ENCODE results near the gene USP2.
A peak's percentile ranks its signal among the peaks of the same experiment; 100 is the strongest.

The USP2 gene

GRCh38 chr11:119376197-119376847, 5.2 kb downstream of the USP2 start:
- peak; percentile 27 to 68 for DNase-seq

- peak; percentile 73 to 85 for DNase-seq
These were observed 5.9 kb downstream of the USP2 start for GRCh38 chr11:119375337-119376196.

DNA sequence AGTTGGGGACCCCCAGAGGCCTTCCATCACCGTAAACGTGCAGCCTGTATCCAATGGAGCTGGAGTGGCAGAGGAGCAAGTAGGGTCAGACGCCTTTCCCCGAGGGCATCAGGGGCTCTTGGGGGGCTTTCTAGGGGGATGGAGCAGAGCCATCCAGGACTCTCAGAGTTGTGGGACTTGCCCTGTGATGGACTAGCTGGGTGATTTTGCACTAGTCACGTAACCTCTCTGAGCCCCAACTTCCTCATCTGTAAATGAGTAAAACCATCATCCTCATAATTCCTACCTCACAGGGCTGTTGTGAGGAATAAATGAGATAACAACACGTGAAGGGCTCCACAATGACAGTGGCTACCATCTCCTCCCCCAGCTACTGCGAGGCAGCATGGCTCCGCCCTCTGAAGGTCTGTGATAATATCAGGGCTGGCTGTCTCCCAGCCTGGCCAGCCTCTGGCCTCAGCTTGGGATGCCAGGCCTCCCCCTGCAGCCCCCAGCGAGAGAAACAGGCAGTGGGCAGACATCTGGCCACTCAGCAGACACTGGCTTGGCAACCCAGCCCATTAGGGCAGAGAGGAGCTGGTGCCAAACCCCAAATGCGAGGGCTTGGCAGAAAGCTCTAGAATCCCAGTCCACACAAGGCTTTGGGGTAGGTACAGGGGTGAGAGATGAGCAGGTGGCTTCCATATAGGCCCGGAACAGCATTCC, 6.7 kb downstream of the USP2 start:
- peak in 1 of 2 experiments; percentile 73 for DNase-seq

DNA sequence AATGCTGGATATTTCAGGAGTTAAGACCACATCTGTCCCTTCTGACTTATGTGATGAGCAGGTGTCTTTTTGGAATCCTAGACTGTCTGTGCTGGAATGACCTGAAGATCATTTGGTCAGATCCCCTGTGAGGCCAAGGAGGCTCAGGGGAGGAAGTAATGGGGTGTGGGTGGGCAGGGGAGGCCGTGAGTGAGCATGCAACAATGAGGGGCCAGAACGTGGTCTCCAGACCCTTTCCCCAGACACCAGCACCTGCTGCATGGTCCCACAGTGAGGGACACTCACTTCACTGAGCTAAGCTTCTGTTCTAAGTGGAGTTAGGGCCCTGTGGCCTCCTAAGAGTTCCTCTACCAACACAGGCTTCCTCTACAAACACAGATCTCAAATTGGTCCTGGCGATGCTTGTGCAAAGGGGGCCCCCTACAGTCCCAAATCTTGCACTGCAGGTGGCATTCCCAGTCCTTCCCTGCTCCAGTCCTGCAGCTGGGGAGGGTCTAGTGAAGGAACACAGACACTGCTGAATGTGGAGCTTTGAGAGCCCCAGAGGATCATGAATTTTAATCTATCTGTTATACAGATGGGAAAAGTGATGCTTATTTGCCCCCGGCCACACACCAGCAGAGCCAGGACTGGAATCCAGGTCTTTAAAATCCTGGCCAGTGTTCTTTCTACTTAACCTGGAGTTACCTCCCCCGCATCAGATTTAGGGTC, 7.4 kb downstream of the USP2 start:
- peak; percentile 76 to 85 for DNase-seq

- DNase-seq: no peak
These were observed 8.2 kb downstream of the USP2 start for GRCh38 chr11:119373059-119373920.

DNA sequence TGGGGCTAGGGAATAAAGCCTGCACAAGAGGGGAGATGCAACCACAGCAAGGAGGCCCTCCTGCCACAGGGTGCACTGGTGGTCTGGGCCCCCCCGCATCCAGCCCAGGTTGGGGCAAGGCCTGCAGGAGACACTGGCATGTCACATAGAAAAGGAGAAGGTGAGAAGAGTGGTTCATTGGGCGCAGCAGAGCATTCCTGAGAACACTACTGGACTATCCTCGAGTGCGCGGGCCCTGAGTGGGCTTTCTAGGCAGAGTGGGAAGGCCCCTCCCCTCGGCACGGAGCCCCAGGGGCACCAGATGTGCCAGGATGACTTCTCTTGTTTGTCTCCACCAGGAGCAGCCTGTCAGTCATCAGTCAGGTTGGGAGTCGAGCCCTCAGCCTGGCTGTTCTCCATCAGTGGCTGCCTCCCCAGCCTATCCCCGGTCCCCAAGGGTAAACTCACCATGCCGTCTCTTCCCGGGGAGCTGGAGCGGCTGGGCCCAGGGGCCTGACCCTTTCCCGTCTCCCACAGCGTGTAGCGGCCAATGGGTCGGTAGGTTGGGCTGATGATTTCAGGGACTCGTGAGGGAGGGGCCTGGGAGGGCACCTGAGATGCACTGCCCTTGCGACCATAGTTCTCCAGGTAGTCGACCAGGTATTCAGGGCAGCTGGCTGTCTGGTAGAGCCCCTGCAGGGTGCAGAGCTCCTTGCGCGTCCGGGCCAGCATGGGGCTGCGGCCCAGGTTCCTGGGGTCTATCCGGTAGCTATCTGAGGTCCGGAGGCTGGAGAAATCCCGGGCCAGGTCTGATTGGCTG, 9.0 kb downstream of the USP2 start:
- DNase-seq: peak in 1 of 2 experiments; percentile 24

- DNase-seq: peak; percentile 51 to 65
These were observed 9.7 kb downstream of the USP2 start for GRCh38 chr11:119371778-119372182.

GRCh38 chr11:119371067-119371601, 10.4 kb downstream of the USP2 start:
- DNase-seq: no peak

GRCh38 chr11:119370486-119371046, 10.9 kb downstream of the USP2 start:
- peak in 1 of 2 experiments; percentile 45 for DNase-seq

- peak in 1 of 2 experiments; percentile 58 for DNase-seq
These were observed 12.2 kb downstream of the USP2 start for GRCh38 chr11:119369132-119369925.

DNA sequence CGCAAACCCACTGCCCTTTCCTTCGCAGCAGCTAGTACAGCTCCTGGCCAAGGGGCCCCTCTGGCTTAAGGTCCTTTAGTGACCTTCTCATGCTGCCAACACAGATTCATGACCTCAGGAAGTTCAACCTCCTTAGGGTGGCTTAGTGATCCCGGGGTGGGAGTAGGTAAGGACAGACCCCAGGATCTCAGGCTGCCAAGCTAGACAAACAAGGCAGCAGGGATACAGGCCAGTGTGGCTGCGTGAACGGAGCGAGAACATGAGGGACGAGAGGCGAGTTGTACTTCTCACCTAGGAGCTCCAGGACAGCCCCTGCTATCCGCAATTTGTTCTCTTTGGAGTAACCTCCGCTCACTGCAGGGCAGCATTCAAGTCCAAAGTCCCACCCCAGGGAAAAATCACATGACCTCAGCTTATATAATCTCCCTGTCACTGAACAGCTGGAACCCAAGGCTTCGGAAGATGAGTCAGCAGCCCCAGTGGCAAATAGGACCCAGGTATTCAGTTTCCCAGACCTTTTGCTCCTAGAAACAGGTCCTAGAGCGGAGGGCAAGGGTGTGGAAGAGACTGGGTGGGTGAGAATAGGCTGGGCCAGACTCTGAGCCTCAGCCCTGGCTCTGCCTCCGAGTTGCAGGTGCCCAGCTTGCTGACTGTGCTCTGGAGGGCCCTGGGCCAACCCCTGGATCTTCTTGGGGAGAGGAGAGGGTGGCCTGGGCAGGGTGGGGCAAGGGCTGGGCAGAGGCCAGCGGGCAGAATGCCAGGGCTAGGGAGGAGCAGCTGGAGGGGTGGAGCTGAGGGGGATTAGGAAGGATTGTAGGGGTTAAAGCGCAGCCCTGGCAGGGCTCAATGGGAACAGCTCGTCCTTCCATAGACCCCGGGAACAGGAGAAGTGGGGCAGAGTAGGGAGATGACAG, 13.1 kb downstream of the USP2 start:
- peak; percentile 90 to 96 for DNase-seq

DNA sequence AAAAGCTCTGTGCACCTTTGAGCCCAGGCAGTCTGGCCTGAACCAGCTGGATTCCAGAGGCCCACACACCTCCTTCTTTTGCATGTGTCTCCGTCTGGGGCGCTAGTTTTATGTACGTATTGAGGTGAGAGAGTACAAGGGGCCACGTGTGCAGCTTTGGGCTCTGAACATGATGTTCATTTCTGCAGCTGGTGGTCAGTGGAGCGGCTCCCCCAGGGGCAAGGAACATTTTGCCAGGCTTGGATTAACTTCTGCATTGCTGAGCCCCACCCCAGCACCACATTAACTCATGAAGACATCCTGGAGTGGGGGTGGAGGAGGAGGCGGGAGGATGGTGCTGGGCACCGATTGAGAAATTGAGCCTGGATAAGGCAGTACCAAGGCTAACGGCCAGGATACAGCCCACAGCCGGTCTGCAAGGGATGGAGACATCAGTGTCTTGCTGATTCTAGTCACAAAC, 13.8 kb downstream of the USP2 start:
- no peak for DNase-seq

- peak in 1 of 2 experiments; percentile 39 for DNase-seq
These were observed 14.5 kb downstream of the USP2 start for GRCh38 chr11:119366690-119367620.

- DNase-seq: no peak
These were observed 16.4 kb downstream of the USP2 start for GRCh38 chr11:119365071-119365591.

DNA sequence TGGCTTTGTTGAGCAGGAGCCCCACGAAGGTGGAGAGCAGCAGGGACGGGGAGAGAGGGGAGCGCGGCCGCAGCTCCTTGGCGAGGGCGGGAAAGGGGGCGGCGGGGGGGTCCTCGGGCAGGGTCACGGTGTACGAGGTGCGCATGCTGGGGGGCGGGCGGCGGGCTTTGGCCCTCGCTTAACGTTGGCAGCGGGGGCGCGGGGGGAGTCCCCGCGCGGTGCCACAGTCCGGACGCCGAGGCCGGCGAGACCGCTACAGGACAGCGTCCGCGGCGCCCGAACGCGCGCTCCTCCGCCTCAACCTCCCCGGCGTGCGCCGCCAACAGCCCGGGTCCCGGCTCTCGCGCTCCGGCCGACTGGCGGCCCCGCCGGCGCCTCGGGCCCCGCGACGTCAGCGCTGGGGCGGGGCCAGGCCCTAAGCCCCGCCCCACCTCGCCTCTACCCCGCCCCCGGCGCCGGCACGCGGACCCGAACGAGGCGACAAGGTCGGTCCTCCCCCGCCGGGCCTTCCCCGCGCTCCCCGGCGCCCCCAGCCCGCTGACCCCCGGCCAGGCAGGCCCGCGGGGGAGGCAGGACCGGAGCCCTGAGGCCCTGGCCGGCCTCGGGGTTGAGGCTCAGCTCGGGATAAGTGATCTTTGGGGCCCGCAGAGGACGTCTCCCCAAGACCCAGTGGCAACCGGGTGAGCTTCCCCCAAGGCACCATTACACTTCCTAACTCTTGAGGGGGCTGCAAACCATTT, 17.5 kb downstream of the USP2 start:
- DNase-seq: peak in 1 of 2 experiments; percentile 68

Data from NCI-H446 (cell line).